Osteoblast (primary cell): ENCODE results near the gene GSTP1. TPM values are rescaled to one million over a fixed set of nuclear protein-coding genes. Genes with fewer than 3 reads are reported as not detected.
"Not testable (repeated sequence)": the region's sequence is repeated elsewhere in the genome, so short reads cannot be mapped to it uniquely, and the experiment has no call there.

Experiments
- DNase-seq: peaks from one replicate; pipeline ENCODE4 v3.0.0; 2011; ENCODE audit warnings: low spot score, mixed read lengths; ENCODE audit not compliant: insufficient read length; ENCODE audit errors: missing footprints
- H2AFZ ChIP-seq: 2 replicates; pipeline ENCODE4 v1.6.0; 2011; ENCODE audit warnings: mild to moderate bottlenecking, low read length
- H3K27ac ChIP-seq: 2 replicates; pipeline ENCODE4 v1.5.1; 2011; ENCODE audit warnings: mild to moderate bottlenecking, low read depth, low read length, moderate library complexity
- H3K27me3 ChIP-seq: 2 replicates; pipeline ENCODE4 v1.6.0; 2012; ENCODE audit warnings: mild to moderate bottlenecking, control low read depth, inconsistent platforms, low read length, moderate library complexity; ENCODE audit not compliant: insufficient read depth
- H3K36me3 ChIP-seq: 2 replicates; pipeline ENCODE4 v1.5.1; 2011; ENCODE audit warnings: mild to moderate bottlenecking, low read length, control low read depth, moderate library complexity; ENCODE audit not compliant: insufficient read depth
- H3K4me1 ChIP-seq: 2 replicates; pipeline ENCODE4 v1.5.1; 2011; ENCODE audit warnings: mild to moderate bottlenecking, low read length, control low read depth, moderate library complexity; ENCODE audit not compliant: insufficient read depth
- H3K4me2 ChIP-seq: 2 replicates; pipeline ENCODE4 v1.6.0; 2011; ENCODE audit warnings: mild to moderate bottlenecking, low read length; ENCODE audit not compliant: insufficient read depth
- H3K4me3 ChIP-seq: fragments of 200-600 bp; sonication (generic); 3 replicates; pipeline ENCODE4 v1.5.1; 2012; ENCODE audit warnings: mild to moderate bottlenecking, low read length, inconsistent platforms; ENCODE audit not compliant: insufficient read depth
- H3K79me2 ChIP-seq: 2 replicates; pipeline ENCODE4 v1.6.0; 2012; ENCODE audit warnings: mild to moderate bottlenecking, low read length, control low read depth, inconsistent platforms; ENCODE audit not compliant: insufficient read depth
- H3K9me3 ChIP-seq: 2 replicates; pipeline ENCODE4 v1.5.1; 2011; ENCODE audit warnings: low read depth, low read length, control low read depth
- H4K20me1 ChIP-seq: 2 replicates; pipeline ENCODE4 v1.6.0; 2012; ENCODE audit warnings: mild to moderate bottlenecking, low read length, control low read depth; ENCODE audit not compliant: insufficient read depth
- total RNA-seq: library from RNA; depleted of rRNA; stranded (reverse); fragments of >200 nt; gene quantifications from 2 replicates; pipeline ENCODE4 v1.2.3, GENCODE V29; 2012
- TF ChIP-seq, protein P1 (sequence below): IDR thresholded peaks from 2 replicates; pipeline ENCODE4 v1.5.1; 2011; ENCODE audit warnings: mild to moderate bottlenecking, low read depth, low read length, moderate library complexity; ENCODE audit errors: extremely low read depth

GSTP1 gene
- total RNA-seq, 1 donor: 465 TPM

GRCh38 chr11:67622905-67623304 is 39.3 kb downstream of the GSTP1 start:
- not testable (repeated sequence) for H3K27ac ChIP-seq, H3K36me3 ChIP-seq, H3K4me3 ChIP-seq, H3K79me2 ChIP-seq, H4K20me1 ChIP-seq, H3K4me2 ChIP-seq, H3K9me3 ChIP-seq, H3K4me1 ChIP-seq, H2AFZ ChIP-seq, H3K27me3 ChIP-seq, DNase-seq

DNA sequence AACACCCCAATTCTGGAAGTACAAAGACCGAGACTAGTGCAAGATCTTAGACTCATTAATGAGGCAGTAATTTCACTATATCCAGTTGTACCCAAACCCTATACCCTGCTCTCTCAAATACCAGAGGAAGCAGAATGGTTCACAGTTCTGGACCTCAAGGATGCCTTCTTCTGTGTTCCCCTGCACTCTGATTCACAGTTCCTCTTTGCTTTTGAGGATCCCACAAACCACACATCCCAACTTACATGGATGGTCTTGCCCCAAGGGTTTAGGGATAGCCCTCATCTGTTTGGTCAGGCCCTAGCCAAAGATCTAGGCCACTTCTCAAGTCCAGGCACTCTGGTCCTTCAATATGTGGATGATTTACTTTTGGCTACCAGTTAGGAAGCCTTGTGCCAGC is 40.2 kb downstream of the GSTP1 start:
- H3K27ac ChIP-seq, H2AFZ ChIP-seq, H3K27me3 ChIP-seq, H3K79me2 ChIP-seq, H3K4me3 ChIP-seq, DNase-seq, H3K36me3 ChIP-seq, H3K9me3 ChIP-seq, H3K4me2 ChIP-seq, H3K4me1 ChIP-seq, H4K20me1 ChIP-seq: not testable (repeated sequence)

GRCh38 chr11:67626131-67626833 is 42.7 kb downstream of the GSTP1 start:
- H3K36me3 ChIP-seq, H2AFZ ChIP-seq, H4K20me1 ChIP-seq, H3K79me2 ChIP-seq, H3K27me3 ChIP-seq, H3K4me1 ChIP-seq, H3K9me3 ChIP-seq, H3K27ac ChIP-seq, H3K4me2 ChIP-seq, DNase-seq, H3K4me3 ChIP-seq: not testable (repeated sequence)

- Histone ChIP-seq H3K27me3 (no peaks in the 10 kb centered on the region), H3K79me2 (no peaks in the 10 kb centered on the region), H4K20me1 (no peaks in the 10 kb centered on the region), H3K9me3 (no peaks in the 10 kb centered on the region), H3K4me2 (no peak overlapping the region), H3K27ac (no peak overlapping the region), H3K36me3 (no peaks in the 10 kb centered on the region), H3K4me1 (peaks cover 5% of the 10 kb centered on the region), H2AFZ (no peak overlapping the region), H3K4me3 (no peak overlapping the region)
- DNase-seq: peak; percentile 73
- TF ChIP-seq, protein P1, sequence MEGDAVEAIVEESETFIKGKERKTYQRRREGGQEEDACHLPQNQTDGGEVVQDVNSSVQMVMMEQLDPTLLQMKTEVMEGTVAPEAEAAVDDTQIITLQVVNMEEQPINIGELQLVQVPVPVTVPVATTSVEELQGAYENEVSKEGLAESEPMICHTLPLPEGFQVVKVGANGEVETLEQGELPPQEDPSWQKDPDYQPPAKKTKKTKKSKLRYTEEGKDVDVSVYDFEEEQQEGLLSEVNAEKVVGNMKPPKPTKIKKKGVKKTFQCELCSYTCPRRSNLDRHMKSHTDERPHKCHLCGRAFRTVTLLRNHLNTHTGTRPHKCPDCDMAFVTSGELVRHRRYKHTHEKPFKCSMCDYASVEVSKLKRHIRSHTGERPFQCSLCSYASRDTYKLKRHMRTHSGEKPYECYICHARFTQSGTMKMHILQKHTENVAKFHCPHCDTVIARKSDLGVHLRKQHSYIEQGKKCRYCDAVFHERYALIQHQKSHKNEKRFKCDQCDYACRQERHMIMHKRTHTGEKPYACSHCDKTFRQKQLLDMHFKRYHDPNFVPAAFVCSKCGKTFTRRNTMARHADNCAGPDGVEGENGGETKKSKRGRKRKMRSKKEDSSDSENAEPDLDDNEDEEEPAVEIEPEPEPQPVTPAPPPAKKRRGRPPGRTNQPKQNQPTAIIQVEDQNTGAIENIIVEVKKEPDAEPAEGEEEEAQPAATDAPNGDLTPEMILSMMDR: no peak
These were observed 43.4 kb downstream of the GSTP1 start for GRCh38 chr11:67626970-67627369.

DNA sequence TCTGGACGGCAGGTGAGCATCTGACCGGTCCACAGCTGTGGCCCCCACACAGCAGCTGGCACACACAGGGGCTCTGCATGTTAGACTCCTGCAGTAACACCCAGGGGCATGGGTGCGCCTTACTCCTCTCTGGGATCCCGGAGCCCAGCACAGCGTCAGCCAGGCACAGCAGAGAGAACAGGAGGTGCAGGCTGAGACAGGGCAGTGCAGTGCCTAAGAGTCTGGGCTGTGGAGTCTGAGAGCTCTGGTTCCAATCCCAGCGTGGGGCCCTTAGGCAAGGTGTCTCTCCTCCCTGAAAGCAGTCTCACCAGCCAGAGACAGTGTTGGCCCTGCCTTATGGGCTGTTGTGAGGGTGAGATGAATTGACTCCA is 43.8 kb downstream of the GSTP1 start:
- Histone ChIP-seq H3K79me2 (no peaks in the 10 kb centered on the region), H3K4me3 (no peak overlapping the region), H3K27ac (no peak overlapping the region), H4K20me1 (no peaks in the 10 kb centered on the region), H2AFZ (no peak overlapping the region), H3K9me3 (no peaks in the 10 kb centered on the region), H3K36me3 (no peaks in the 10 kb centered on the region), H3K4me2 (no peak overlapping the region), H3K4me1 (peaks cover 5% of the 10 kb centered on the region), H3K27me3 (no peaks in the 10 kb centered on the region)
- DNase-seq: peak; percentile 27
- TF ChIP-seq, protein P1: no peak
